Esophagus (tissue), 2 donors: ENCODE measurements around the gene SGCA. TPM values are rescaled to one million over a fixed set of nuclear protein-coding genes. Genes with fewer than 3 reads are reported as not detected.

Source experiments
- H3K27ac ChIP-seq, 2 donors: one replicate each; pipeline ENCODE4 v1.5.1; 2013; ENCODE audit warnings: low read depth in 2 of 2, mild to moderate bottlenecking in 2 of 2, inconsistent platforms in 1 of 2, low read length in 1 of 2, moderate library complexity in 1 of 2
- H3K27me3 ChIP-seq, 2 donors: one replicate each; pipeline ENCODE4 v1.6.1; 2013; ENCODE audit warnings: low read length in 2 of 2, control low read depth in 1 of 2, mild to moderate bottlenecking in 1 of 2; ENCODE audit not compliant: insufficient read depth in 2 of 2, control insufficient read depth in 1 of 2
- H3K36me3 ChIP-seq, 2 donors: one replicate each; pipeline ENCODE4 v1.6.1; 2013; ENCODE audit warnings: low read length in 1 of 2; ENCODE audit not compliant: control insufficient read depth in 2 of 2, insufficient read depth in 2 of 2
- H3K4me1 ChIP-seq, 2 donors: one replicate each; pipeline ENCODE4 v1.6.1; 2013; ENCODE audit warnings: low read length in 1 of 2; ENCODE audit not compliant: control insufficient read depth in 2 of 2, insufficient read depth in 2 of 2
- H3K4me3 ChIP-seq, 2 donors: one replicate each; pipeline ENCODE4 v1.5.1; 2013; ENCODE audit warnings: low read length in 2 of 2, mild to moderate bottlenecking in 2 of 2, low read depth in 1 of 2, moderate library complexity in 1 of 2
- H3K9me3 ChIP-seq, 2 donors: one replicate each; pipeline ENCODE4 v1.6.1; 2013; ENCODE audit warnings: mild to moderate bottlenecking in 2 of 2, low read depth in 1 of 2, low read length in 1 of 2, moderate library complexity in 1 of 2; ENCODE audit not compliant: control insufficient read depth in 2 of 2, insufficient read depth in 1 of 2
- WGBS, 2 donors: extraction: QIAGEN DNeasy Blood & Tissue Kit; methylation state at CpG; one replicate each; pipeline ENCODE4 v1.1.7; 2013; 5-methylcytosine and 5-hydroxymethylcytosine counted together
- polyA plus RNA-seq, 2 donors: library from polyadenylated mRNA; stranded (reverse); fragments of 200-250 nt; gene quantifications; one replicate each; pipeline ENCODE4 v1.2.3, GENCODE V29; 2013
- donor health status: healthy with polysubstance abuse.
- donor health status: Bipolar disorder and iron deficiency.

Gene SGCA
- polyA plus RNA-seq, 2 donors, result 7.1 to 10.0 TPM

DNA sequence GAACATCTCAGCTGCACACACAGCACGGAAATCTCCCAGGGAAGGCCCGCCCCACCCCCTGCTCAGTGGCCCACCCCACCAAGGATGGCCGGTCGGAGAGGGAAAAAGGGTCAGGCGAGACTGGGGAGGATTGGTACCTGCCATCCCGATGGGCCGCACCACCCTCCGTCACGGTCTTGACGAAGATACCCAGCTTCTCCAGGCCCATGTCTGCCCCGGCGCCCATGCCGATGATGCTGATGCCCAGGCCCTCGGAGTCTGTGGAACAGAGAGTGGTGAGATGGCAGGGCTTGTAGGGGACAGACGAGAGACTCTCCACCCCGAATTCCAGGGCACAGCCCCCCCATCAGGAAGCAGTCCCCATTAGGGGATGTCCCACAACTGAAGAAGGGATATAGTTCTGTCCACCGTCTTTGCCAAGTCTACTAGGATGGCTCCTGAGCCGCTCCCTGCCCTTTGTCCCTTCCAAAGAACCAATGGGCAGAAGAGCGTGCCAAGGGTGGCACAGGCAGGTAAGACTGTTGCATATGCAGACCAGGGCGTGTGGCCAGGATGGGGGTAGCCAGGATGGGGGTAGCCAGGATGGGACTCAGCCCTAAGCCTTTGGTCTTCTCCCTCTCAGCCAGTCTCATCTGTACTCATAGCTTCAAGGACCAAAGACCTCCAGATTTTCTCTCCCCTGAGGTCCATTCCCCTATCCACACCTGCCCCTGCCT, 22.2 kb upstream of the SGCA start:
- no peaks in the 10 kb centered on the region for H3K9me3 ChIP-seq
- H3K4me3 ChIP-seq, result no peak overlapping the region
- peaks cover 22 to 39% of the 10 kb centered on the region in 2 donors for H3K4me1 ChIP-seq
- H3K27me3 ChIP-seq, result no peaks in the 10 kb centered on the region
- peaks cover 32 to 56% of the 10 kb centered on the region in 2 donors for H3K36me3 ChIP-seq
- H3K27ac ChIP-seq, result peak overlapping the region in 1 of 2 donors; percentile 81
- WGBS, 2 donors, result 91 to 93% methylated on average over 20 of the region's 20 CpGs

GRCh38 chr17:50144355-50144754, 21.4 kb upstream of the SGCA start:
- H3K27ac ChIP-seq, result peak overlapping the region in 1 of 2 donors; percentile 81
- H3K36me3 ChIP-seq, result peaks cover 26 to 48% of the 10 kb centered on the region in 2 donors
- no peaks in the 10 kb centered on the region for H3K9me3 ChIP-seq
- no peak overlapping the region for H3K4me3 ChIP-seq
- 70 to 80% methylated on average over 6 of the region's 6 CpGs for WGBS, 2 donors
- H3K4me1 ChIP-seq, result peaks cover 22 to 39% of the 10 kb centered on the region in 2 donors
- no peaks in the 10 kb centered on the region for H3K27me3 ChIP-seq

DNA sequence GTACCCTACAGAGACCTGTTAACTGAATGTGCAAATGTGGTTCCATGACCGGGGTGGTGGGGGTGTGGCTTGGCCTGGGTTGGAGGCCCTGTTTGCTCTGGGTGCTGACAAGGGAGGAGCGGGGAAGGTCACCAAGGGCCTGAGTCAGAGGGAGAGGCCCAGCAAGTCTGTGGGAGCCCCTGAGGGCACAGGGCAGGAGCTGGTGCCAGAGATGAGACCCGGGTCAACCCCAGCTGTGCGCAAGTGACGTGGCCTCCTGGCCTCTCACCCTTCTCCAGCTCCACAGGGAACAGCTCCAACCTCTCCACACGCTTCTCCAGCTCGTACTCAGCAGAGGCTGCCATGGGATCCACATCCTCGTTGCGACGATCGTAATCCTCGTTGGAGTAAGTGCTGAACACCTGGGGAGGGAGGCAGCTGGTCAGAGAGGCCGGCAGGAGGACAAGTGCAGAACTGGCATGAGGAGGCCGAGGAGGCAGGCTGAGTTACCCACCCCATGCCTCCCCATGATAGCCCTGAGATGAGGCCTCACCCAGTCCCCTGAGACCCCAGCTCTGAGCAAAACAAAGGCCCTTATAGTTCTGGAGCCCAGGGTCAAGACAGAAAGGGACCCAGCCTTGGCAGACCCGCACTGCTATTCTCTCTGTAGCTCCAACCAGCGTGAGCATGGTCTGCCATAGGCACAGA, 20.8 kb upstream of the SGCA start:
- WGBS, 2 donors, result 49 to 58% methylated on average over 16 of the region's 16 CpGs
- H3K4me1 ChIP-seq, result peaks cover 22 to 39% of the 10 kb centered on the region in 2 donors
- H3K9me3 ChIP-seq, result no peaks in the 10 kb centered on the region
- H3K27ac ChIP-seq, result peak overlapping the region; percentile 18 to 81
- H3K4me3 ChIP-seq, result no peak overlapping the region
- H3K36me3 ChIP-seq, result peaks cover 23 to 43% of the 10 kb centered on the region in 2 donors
- H3K27me3 ChIP-seq, result no peaks in the 10 kb centered on the region

GRCh38 chr17:50145532-50146229, 20.1 kb upstream of the SGCA start:
- Histone ChIP-seq H3K27me3 (no peaks in the 10 kb centered on the region), H3K9me3 (no peaks in the 10 kb centered on the region), H3K4me3 (no peak overlapping the region), H3K27ac (peak overlapping the region in 1 of 2 donors; percentile 81), H3K36me3 (peaks cover 23 to 38% of the 10 kb centered on the region in 2 donors), H3K4me1 (peaks cover 22 to 39% of the 10 kb centered on the region in 2 donors)
- 65 to 66% methylated on average over 10 to 11 of the region's 11 CpGs for WGBS, 2 donors

DNA sequence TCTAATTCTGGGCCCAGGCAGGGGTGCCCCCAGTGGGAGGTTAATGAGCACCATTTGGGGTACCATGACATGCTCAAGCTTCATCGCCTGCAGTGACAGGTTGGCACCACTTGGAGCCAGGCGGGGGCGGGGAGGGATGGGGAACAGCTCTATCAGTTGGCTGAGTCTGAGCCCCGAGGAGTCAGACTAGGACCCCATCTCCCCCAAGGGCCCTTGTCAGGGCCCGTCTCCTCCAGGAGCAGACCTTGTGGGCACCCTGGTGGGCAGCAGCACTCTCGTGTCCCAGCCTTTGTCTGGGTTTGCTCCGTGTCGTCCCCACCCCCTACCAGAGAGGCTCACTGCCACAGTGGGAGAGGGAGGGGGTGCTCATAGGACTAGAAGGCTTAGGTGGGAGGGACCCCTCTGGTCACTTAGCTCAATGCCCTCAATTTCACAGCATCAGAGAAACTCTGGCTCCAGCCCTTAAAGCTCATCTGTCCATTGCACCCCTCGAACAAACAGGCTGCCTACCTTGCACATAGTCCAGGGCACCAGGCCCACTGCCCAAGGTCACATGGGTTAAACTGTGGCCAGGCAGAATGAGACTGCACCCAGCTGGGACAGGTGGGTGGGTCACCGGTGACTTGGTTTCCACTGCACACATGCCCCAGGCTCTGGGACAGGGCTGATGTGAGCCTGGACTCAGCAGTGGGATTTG, 19.4 kb upstream of the SGCA start:
- H3K9me3 ChIP-seq, result no peaks in the 10 kb centered on the region
- peak overlapping the region; percentile 82 to 91 for H3K27ac ChIP-seq
- H3K4me1 ChIP-seq, result peaks cover 22 to 39% of the 10 kb centered on the region in 2 donors
- peaks cover 17 to 32% of the 10 kb centered on the region in 2 donors for H3K36me3 ChIP-seq
- H3K4me3 ChIP-seq, result peak overlapping the region in 1 of 2 donors; percentile 81
- WGBS, 2 donors, result 63 to 75% methylated on average over 10 of the region's 10 CpGs
- H3K27me3 ChIP-seq, result no peaks in the 10 kb centered on the region

- peaks cover 14 to 27% of the 10 kb centered on the region in 2 donors for H3K36me3 ChIP-seq
- H3K27ac ChIP-seq, result peak overlapping the region; percentile 82 to 91
- H3K9me3 ChIP-seq, result no peaks in the 10 kb centered on the region
- H3K4me3 ChIP-seq, result peak overlapping the region; percentile 30 to 81
- H3K4me1 ChIP-seq, result peaks cover 22 to 45% of the 10 kb centered on the region in 2 donors
- H3K27me3 ChIP-seq, result no peaks in the 10 kb centered on the region
- 17 to 29% methylated on average over 15 of the region's 15 CpGs for WGBS, 2 donors
These were observed 18.7 kb upstream of the SGCA start for GRCh38 chr17:50146927-50147665.

GRCh38 chr17:50147841-50148225, 18.0 kb upstream of the SGCA start:
- H3K27me3 ChIP-seq, result no peaks in the 10 kb centered on the region
- peak overlapping the region; percentile 75 to 81 for H3K4me3 ChIP-seq
- peaks cover 11 to 23% of the 10 kb centered on the region in 2 donors for H3K36me3 ChIP-seq
- peak overlapping the region; percentile 82 to 91 for H3K27ac ChIP-seq
- peaks cover 22 to 47% of the 10 kb centered on the region in 2 donors for H3K4me1 ChIP-seq
- WGBS, 2 donors, result 4 to 13% methylated on average over 5 of the region's 5 CpGs
- H3K9me3 ChIP-seq, result no peaks in the 10 kb centered on the region

GRCh38 chr17:50148226-50149090, 17.3 kb upstream of the SGCA start:
- Histone ChIP-seq H3K36me3 (peaks cover 7 to 17% of the 10 kb centered on the region in 2 donors), H3K4me3 (peak overlapping the region; percentile 75 to 81), H3K4me1 (peaks cover 22 to 44% of the 10 kb centered on the region in 2 donors), H3K27me3 (no peaks in the 10 kb centered on the region), H3K27ac (peak overlapping the region; percentile 82 to 91), H3K9me3 (no peaks in the 10 kb centered on the region)
- WGBS, 2 donors, result 1 to 2% methylated on average over 18 to 25 of the region's 25 CpGs
